Large intestine (tissue), 3 donors: ENCODE measurements around the gene DUSP10. TPM values are rescaled to one million over a fixed set of nuclear protein-coding genes. Genes with fewer than 3 reads are reported as not detected.
A peak's percentile ranks its signal among the peaks of the same experiment; 100 is the strongest.

ENCODE experiments used
- DNase-seq, 2 donors: peaks; one replicate each; pipeline versions ENCODE4 v3.0.0 to v3.0.0-alpha.2; 2013
- H3K27ac ChIP-seq: one replicate; pipeline ENCODE4 v1.5.1; 2013; ENCODE audit warnings: low read length
- H3K27me3 ChIP-seq: 2 replicates; pipeline ENCODE4 v1.6.1; 2013; ENCODE audit warnings: low read length; ENCODE audit not compliant: control insufficient read depth, insufficient read depth
- H3K36me3 ChIP-seq: 2 replicates; pipeline ENCODE4 v1.6.1; 2013; ENCODE audit warnings: low read length; ENCODE audit not compliant: control insufficient read depth, insufficient read depth
- H3K4me1 ChIP-seq: one replicate; pipeline ENCODE4 v1.6.1; 2013; ENCODE audit warnings: low read length; ENCODE audit not compliant: control insufficient read depth, insufficient read depth
- H3K4me3 ChIP-seq: one replicate; pipeline ENCODE4 v1.5.1; 2013; ENCODE audit warnings: low read length
- H3K9me3 ChIP-seq: one replicate; pipeline ENCODE4 v1.6.1; 2013; ENCODE audit warnings: mild to moderate bottlenecking, low read depth, low read length, moderate library complexity; ENCODE audit not compliant: control insufficient read depth
- WGBS: methylation state at CpG from one replicate; pipeline ENCODE4 v1.1.5; 2013; ENCODE audit warnings: low lambda C conversion rate; ENCODE audit not compliant: insufficient coverage; 5-methylcytosine and 5-hydroxymethylcytosine counted together
- polyA plus RNA-seq: library from polyadenylated mRNA; unstranded; fragments of 120-200 nt; gene quantifications from one replicate; pipeline ENCODE4 v1.2.1, GENCODE V29; 2013

DUSP10 gene
- polyA plus RNA-seq, 1 donor = 4.0 TPM

- WGBS = no CpG with 5 or more reads among the region's 5 CpGs
- Histone ChIP-seq H3K4me1 (no peaks in the 10 kb centered on the region), H3K27me3 (no peaks in the 10 kb centered on the region), H3K4me3 (no peak overlapping the region), H3K36me3 (no peaks in the 10 kb centered on the region), H3K27ac (no peak overlapping the region), H3K9me3 (no peaks in the 10 kb centered on the region)
- no peak for DNase-seq
Observed at GRCh38 chr1:221675880-221676800, 65.7 kb downstream of the DUSP10 start.

DNA sequence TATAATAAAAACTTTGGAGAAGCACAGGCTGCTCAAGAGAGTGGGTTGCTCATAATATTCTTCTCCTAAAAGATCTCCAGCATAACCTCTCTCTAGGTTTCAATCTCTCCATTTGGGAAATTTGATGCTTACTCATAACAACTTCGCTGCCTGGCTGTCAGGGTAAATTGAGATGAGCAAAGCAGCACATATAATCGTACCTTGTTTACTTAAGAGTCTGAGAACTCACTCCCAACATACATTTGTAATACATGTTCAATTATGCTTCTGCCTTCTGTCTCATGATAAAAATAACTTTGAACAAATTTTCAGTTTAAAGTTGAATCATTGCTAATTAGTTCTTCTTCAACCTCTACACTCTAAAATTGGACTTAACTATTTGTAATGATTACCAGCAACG, 68.9 kb downstream of the DUSP10 start:
- no peak for DNase-seq
- Histone ChIP-seq H3K4me1 (no peaks in the 10 kb centered on the region), H3K9me3 (no peaks in the 10 kb centered on the region), H3K4me3 (no peak overlapping the region), H3K36me3 (no peaks in the 10 kb centered on the region), H3K27me3 (no peaks in the 10 kb centered on the region), H3K27ac (no peak overlapping the region)
- WGBS = 70% methylated on average over 2 of the region's 3 CpGs

DNA sequence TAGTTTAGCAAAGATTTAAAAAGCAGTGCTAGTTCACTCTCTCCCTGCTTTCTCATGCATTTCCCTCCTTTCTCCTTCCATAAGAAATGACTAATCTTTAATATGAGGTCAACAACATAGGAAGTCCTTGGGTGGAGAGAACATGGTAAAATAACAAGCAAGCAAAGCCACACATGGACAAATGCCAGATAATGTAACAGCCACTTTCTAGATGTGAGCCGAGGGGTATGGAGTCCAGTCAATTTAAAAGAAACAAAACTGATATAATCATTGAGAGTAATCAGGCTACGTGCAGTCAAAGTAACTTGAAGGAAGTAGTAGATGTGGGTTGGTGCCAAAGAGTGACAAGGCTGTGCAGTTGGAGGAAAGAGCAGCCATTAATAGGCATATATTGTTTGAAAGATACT, 69.6 kb downstream of the DUSP10 start:
- H3K27ac ChIP-seq = no peak overlapping the region
- H3K36me3 ChIP-seq = no peaks in the 10 kb centered on the region
- no peak for DNase-seq
- no peaks in the 10 kb centered on the region for H3K4me1 ChIP-seq
- H3K27me3 ChIP-seq = no peaks in the 10 kb centered on the region
- no peaks in the 10 kb centered on the region for H3K9me3 ChIP-seq
- H3K4me3 ChIP-seq = no peak overlapping the region
- 80% methylated on average over 2 of the region's 2 CpGs for WGBS

DNA sequence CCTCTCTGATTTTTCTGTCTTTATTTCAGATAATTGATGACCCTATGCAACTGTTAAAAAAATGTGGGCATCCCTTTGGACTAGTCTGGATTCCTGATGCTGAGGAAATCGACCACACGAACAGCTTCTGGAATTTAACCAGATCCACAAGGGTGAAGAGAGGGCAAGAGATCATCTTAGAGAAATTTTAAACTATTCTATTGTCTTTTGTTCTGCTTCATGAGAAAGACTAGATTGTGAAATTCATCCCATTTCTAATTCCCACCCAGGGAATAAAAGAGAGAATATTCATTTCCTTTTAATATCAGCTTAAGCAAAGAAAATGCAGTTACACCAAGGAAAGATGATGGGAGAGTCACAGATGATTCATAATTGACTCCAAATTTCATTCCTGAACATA, 71.8 kb downstream of the DUSP10 start:
- H3K27ac ChIP-seq = no peak overlapping the region
- DNase-seq = no peak
- H3K4me1 ChIP-seq = no peaks in the 10 kb centered on the region
- H3K27me3 ChIP-seq = no peaks in the 10 kb centered on the region
- no peaks in the 10 kb centered on the region for H3K9me3 ChIP-seq
- no peak overlapping the region for H3K4me3 ChIP-seq
- WGBS = no CpG with 5 or more reads among the region's 2 CpGs
- no peaks in the 10 kb centered on the region for H3K36me3 ChIP-seq

DNA sequence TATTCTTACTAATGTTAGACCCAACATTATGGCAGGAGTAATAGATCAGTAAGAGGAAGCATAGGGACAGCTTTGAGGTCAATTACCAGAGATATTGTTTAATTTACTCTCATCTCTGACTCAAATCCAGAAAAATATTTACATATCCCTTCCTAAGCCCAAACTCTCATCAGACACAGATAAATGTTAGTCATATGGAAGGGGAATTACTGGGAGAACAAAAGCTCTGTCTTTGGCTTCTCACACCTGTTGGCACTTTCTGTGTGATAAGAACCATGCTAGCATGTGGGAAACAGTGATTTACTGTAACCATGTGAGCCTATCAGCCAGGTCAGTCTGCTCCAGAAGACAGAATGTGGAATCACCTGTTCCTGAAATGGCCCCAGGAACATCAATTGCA, 72.4 kb downstream of the DUSP10 start:
- Histone ChIP-seq H3K4me3 (no peak overlapping the region), H3K4me1 (no peaks in the 10 kb centered on the region), H3K27ac (no peak overlapping the region), H3K9me3 (no peaks in the 10 kb centered on the region), H3K36me3 (no peaks in the 10 kb centered on the region), H3K27me3 (no peaks in the 10 kb centered on the region)
- peak in 1 of 2 donors; percentile 20 for DNase-seq

DNA sequence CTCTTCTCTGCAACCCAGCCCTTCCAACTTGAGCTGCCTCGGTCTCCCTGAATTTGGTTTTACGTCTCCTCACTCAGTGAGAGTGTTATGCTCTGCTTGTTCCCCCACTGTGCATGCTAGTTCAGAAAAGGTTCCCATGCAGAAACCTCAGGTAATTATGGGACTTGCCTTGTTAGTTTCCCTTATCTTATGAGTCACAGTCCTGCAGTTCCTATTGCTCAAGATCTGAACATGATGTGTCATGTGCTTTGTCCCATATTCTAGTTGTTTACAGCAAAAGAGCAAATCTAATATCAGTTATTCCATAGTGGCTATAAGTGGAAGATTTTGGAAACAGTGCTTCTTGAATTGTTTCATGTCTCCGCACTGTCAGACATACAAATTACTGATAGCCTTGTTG, 74.4 kb downstream of the DUSP10 start:
- no CpG with 5 or more reads among the region's 3 CpGs for WGBS
- H3K9me3 ChIP-seq = no peaks in the 10 kb centered on the region
- H3K4me1 ChIP-seq = no peaks in the 10 kb centered on the region
- H3K36me3 ChIP-seq = no peaks in the 10 kb centered on the region
- peak; percentile 37 to 69 for DNase-seq
- H3K27ac ChIP-seq = peak overlapping the region; percentile 47
- no peak overlapping the region for H3K4me3 ChIP-seq
- H3K27me3 ChIP-seq = no peaks in the 10 kb centered on the region

GRCh38 chr1:221664253-221664652, 77.6 kb downstream of the DUSP10 start:
- no peaks in the 10 kb centered on the region for H3K27me3 ChIP-seq
- no peak overlapping the region for H3K4me3 ChIP-seq
- no peak for DNase-seq
- H3K36me3 ChIP-seq = no peaks in the 10 kb centered on the region
- H3K4me1 ChIP-seq = no peaks in the 10 kb centered on the region
- H3K9me3 ChIP-seq = no peaks in the 10 kb centered on the region
- no peak overlapping the region for H3K27ac ChIP-seq
- no CpG with 5 or more reads among the region's 1 CpG for WGBS

DNA sequence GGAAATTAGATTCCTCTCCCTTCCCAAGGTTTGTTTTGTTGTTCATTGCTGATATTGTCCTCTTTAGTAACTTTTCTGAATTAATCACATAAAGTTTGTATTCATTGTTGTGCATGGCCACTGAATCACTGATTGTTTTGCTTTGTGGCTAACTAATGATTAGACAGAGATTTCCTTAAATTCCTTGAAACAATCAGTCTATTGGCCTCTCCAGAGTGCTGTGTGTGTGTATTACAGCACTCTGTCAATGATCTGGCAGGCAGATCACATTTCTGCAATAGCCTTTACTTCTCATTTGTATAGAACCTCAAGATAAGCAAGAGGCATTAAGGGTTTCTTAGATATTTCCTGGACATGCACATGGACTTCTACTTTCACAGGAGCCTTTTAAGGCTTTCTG, 78.6 kb downstream of the DUSP10 start:
- Histone ChIP-seq H3K4me3 (no peak overlapping the region), H3K9me3 (no peaks in the 10 kb centered on the region), H3K36me3 (no peaks in the 10 kb centered on the region), H3K4me1 (no peaks in the 10 kb centered on the region), H3K27me3 (no peaks in the 10 kb centered on the region), H3K27ac (no peak overlapping the region)
- DNase-seq = no peak

GRCh38 chr1:221655766-221656305, 86.1 kb downstream of the DUSP10 start:
- no peak overlapping the region for H3K27ac ChIP-seq
- H3K4me3 ChIP-seq = no peak overlapping the region
- H3K36me3 ChIP-seq = no peaks in the 10 kb centered on the region
- H3K27me3 ChIP-seq = no peaks in the 10 kb centered on the region
- 56% methylated on average over 3 of the region's 8 CpGs for WGBS
- H3K9me3 ChIP-seq = no peaks in the 10 kb centered on the region
- H3K4me1 ChIP-seq = no peaks in the 10 kb centered on the region
- DNase-seq = no peak
